Erythroblast (primary cell): ENCODE measurements around the gene MRPL3.

Experiments used
- DNase-seq, 2 experiments: peaks; one replicate each; lab custom pipeline; 2025; lab: John Stamatoyannopoulos, UW
- GATA1 ChIP-seq: IDR thresholded peaks from 2 replicates; pipeline ENCODE4 v1.6.1; 2011; ENCODE audit warnings: low read depth, mild to moderate bottlenecking, control low read depth, low read length, moderate library complexity
- POLR2A ChIP-seq: IDR thresholded peaks from 2 replicates; pipeline ENCODE4 v1.6.1; 2011; ENCODE audit warnings: mild to moderate bottlenecking, low read length

Gene MRPL3

GRCh38 chr3:131502530-131503319, at the start of gene MRPL3:
TSS of gene MRPL3 (minus strand) at chr3:131502971. CDS start at chr3:131502821, 150 bp downstream.
- no peak for TF ChIP-seq GATA1
- peak; percentile 77 for TF ChIP-seq POLR2A
- peak; percentile 93 for DNase-seq

GRCh38 chr3:131551761-131552160, 49.0 kb upstream of the MRPL3 start:
- TF ChIP-seq GATA1 (no peak), POLR2A (no peak)
- no peak for DNase-seq

- no peak for TF ChIP-seq GATA1
- TF ChIP-seq POLR2A: no peak
- no peak for DNase-seq
These were observed 48.0 kb upstream of the MRPL3 start for GRCh38 chr3:131550562-131551465.

GRCh38 chr3:131549340-131549739, 46.6 kb upstream of the MRPL3 start:
- TF ChIP-seq POLR2A: no peak
- TF ChIP-seq GATA1: no peak
- DNase-seq: peak; percentile 6 to 42

GRCh38 chr3:131547585-131547984, 44.8 kb upstream of the MRPL3 start:
- TF ChIP-seq POLR2A (no peak), GATA1 (no peak)
- DNase-seq: no peak

- TF ChIP-seq GATA1 (no peak), POLR2A (no peak)
- no peak for DNase-seq
These were observed 43.7 kb upstream of the MRPL3 start for GRCh38 chr3:131546441-131546840.

- TF ChIP-seq GATA1 (no peak), POLR2A (no peak)
These were observed 41.8 kb upstream of the MRPL3 start for GRCh38 chr3:131544557-131544956.

GRCh38 chr3:131543714-131544113, 40.9 kb upstream of the MRPL3 start:
- no peak for DNase-seq
- no peak for TF ChIP-seq GATA1
- TF ChIP-seq POLR2A: no peak

More at GRCh38 chr3:131544557-131544956, 41.8 kb upstream of the MRPL3 start:
- DNase-seq: no peak

GRCh38 chr3:131541288-131541687, 38.5 kb upstream of the MRPL3 start:
- no peak for TF ChIP-seq POLR2A
- no peak for TF ChIP-seq GATA1
- DNase-seq: no peak

- TF ChIP-seq POLR2A (no peak), GATA1 (no peak)
- DNase-seq: no peak
These were observed 38.0 kb upstream of the MRPL3 start for GRCh38 chr3:131540821-131541220.

GRCh38 chr3:131540143-131540542, 37.4 kb upstream of the MRPL3 start:
- TF ChIP-seq GATA1 (no peak), POLR2A (no peak)
- DNase-seq: no peak

- TF ChIP-seq GATA1 (no peak), POLR2A (no peak)
- no peak for DNase-seq
These were observed 36.2 kb upstream of the MRPL3 start for GRCh38 chr3:131538968-131539367.

- DNase-seq: no peak
- no peak for TF ChIP-seq GATA1
- TF ChIP-seq POLR2A: no peak
These were observed 34.8 kb upstream of the MRPL3 start for GRCh38 chr3:131537531-131537930.

GRCh38 chr3:131535596-131535995, 32.8 kb upstream of the MRPL3 start:
- no peak for DNase-seq
- TF ChIP-seq POLR2A (no peak), GATA1 (no peak)

GRCh38 chr3:131535131-131535530, 32.4 kb upstream of the MRPL3 start:
- TF ChIP-seq GATA1 (no peak), POLR2A (no peak)
- no peak for DNase-seq
